ENCODE data around the gene PPP2R5C.
"Not testable (repeated sequence)": the region's sequence is repeated elsewhere in the genome, so short reads cannot be mapped to it uniquely, and the experiment has no call there.

The PPP2R5C gene

GRCh38 chr14:101783260-101784016 is 21.9 kb downstream of the PPP2R5C start:
- no peak for DNase-seq

GRCh38 chr14:101784631-101785030 is 23.1 kb downstream of the PPP2R5C start:
- DNase-seq, result no peak

- no peak for DNase-seq
Measured at GRCh38 chr14:101788016-101788635, 26.6 kb downstream of the PPP2R5C start.

GRCh38 chr14:101789222-101789621 is 27.7 kb downstream of the PPP2R5C start:
- no peak for DNase-seq

- no peak for DNase-seq
Measured at GRCh38 chr14:101790232-101790631, 28.7 kb downstream of the PPP2R5C start.

GRCh38 chr14:101791919-101792572 is 30.5 kb downstream of the PPP2R5C start:
- peak; percentile 79 for DNase-seq

GRCh38 chr14:101796016-101796415 is 34.5 kb downstream of the PPP2R5C start:
- no peak for DNase-seq

GRCh38 chr14:101796479-101796878 is 35.0 kb downstream of the PPP2R5C start:
- no peak for DNase-seq

- DNase-seq, result no peak
Measured at GRCh38 chr14:101797856-101798255, 36.3 kb downstream of the PPP2R5C start.

- not testable (repeated sequence) for DNase-seq
Measured at GRCh38 chr14:101804373-101804772, 42.9 kb downstream of the PPP2R5C start.

- DNase-seq, result not testable (repeated sequence)
Measured at GRCh38 chr14:101806252-101806651, 44.7 kb downstream of the PPP2R5C start.

- DNase-seq, result peak; percentile 40
Measured at GRCh38 chr14:101808020-101808641, 46.6 kb downstream of the PPP2R5C start.

GRCh38 chr14:101808894-101809670 is 47.6 kb downstream of the PPP2R5C start:
- DNase-seq, result no peak

- peak; percentile 99 for DNase-seq
Measured at GRCh38 chr14:101809671-101810514, 48.4 kb downstream of the PPP2R5C start.

- no peak for DNase-seq
Measured at GRCh38 chr14:101810897-101811621, 49.5 kb downstream of the PPP2R5C start.

- DNase-seq, result no peak
Measured at GRCh38 chr14:101812071-101812470, 50.6 kb downstream of the PPP2R5C start.

GRCh38 chr14:101813171-101813759 is 51.8 kb downstream of the PPP2R5C start:
- no peak for DNase-seq

GRCh38 chr14:101813833-101814232 is 52.3 kb downstream of the PPP2R5C start:
- no peak for DNase-seq

- no peak for DNase-seq
Measured at GRCh38 chr14:101814934-101815333, 53.4 kb downstream of the PPP2R5C start.

GRCh38 chr14:101815994-101816393 is 54.5 kb downstream of the PPP2R5C start:
- DNase-seq, result no peak

Measured in NCI-H2171 treated with DMSO at 0.1 percent for 48 hours (cell line).